K562 (cell line): ENCODE data around the gene DLG4. TPM values are rescaled to one million over a fixed set of nuclear protein-coding genes. Genes with fewer than 3 reads are reported as not detected.

Experiments
- E2F8 ChIP-seq: fragments of 450-650 bp; IDR thresholded peaks from 2 replicates; pipeline ENCODE4 v1.7.1; 2018; ENCODE audit warnings: mild to moderate bottlenecking, low read depth; ENCODE audit not compliant: partially characterized antibody
- ERF ChIP-seq: fragments of 450-650 bp; formaldehyde crosslinking; IDR thresholded peaks from 2 replicates; pipeline ENCODE4 v1.4.0; 2020; ENCODE audit warnings: mild to moderate bottlenecking, mixed read lengths
- HCFC1 ChIP-seq: IDR thresholded peaks from 2 replicates; pipeline ENCODE4 v1.6.1; 2012; ENCODE audit warnings: low read depth, low read length, improper control_type of control experiment
- RBFOX2 ChIP-seq: fragments of 200-400 bp; formaldehyde crosslinking; IDR thresholded peaks from 2 replicates; pipeline ENCODE4 v1.6.1; 2017; ENCODE audit warnings: low read depth, mild to moderate bottlenecking, low read length, moderate library complexity
- RBM17 ChIP-seq: fragments of 200-400 bp; formaldehyde crosslinking; IDR thresholded peaks from 2 replicates; pipeline ENCODE4 v1.6.1; 2017; ENCODE audit warnings: low read depth, mild to moderate bottlenecking, low read length, borderline replicate concordance
- REST ChIP-seq, 2 experiments: fragments of 450-650 bp; formaldehyde crosslinking in 1 of 2; IDR thresholded peaks; 2 replicates each; pipeline versions ENCODE4 v1.4.0 to v1.6.1; 2014 to 2020; ENCODE audit warnings: mild to moderate bottlenecking in 2 of 2, borderline replicate concordance in 1 of 2, low read depth in 1 of 2
- SMARCA5 ChIP-seq: fragments of 450-650 bp; IDR thresholded peaks from 2 replicates; pipeline ENCODE4 v1.6.1; 2016
- SMARCE1 ChIP-seq: fragments of 450-650 bp; IDR thresholded peaks from 2 replicates; pipeline ENCODE4 v1.7.1; 2016; ENCODE audit warnings: mild to moderate bottlenecking
- TCF7L2 ChIP-seq: fragments of 150-350 bp; IDR thresholded peaks from 2 replicates; pipeline ENCODE4 v1.6.1; 2016; ENCODE audit warnings: low read depth, mild to moderate bottlenecking, low read length, moderate library complexity
- ZNF584 ChIP-seq: fragments of 200-800 bp; sonication (Bioruptor generic); IDR thresholded peaks from 2 replicates; pipeline ENCODE4 v1.6.1; 2016; ENCODE audit warnings: low read depth, mild to moderate bottlenecking, missing genetic modification characterization, missing compliant biosample characterization
- ZNF79 ChIP-seq: fragments of 250-450 bp; sonication (Bioruptor Pico); IDR thresholded peaks from 2 replicates; pipeline ENCODE4 v1.4.0; 2020; ENCODE audit warnings: low read depth, mild to moderate bottlenecking, moderate library complexity
- polyA plus RNA-seq, 8 experiments: library from polyadenylated mRNA; depleted of rRNA in 4 of 8; stranded (reverse) in 5 of 8; unstranded in 3 of 8; fragments of >200 nt; fragmentation: Nextera tagmentation in 2 of 8; fragmentation: Illumina TruSeq in 1 of 8; extraction: Ambion mirVana in 2 of 8; extraction: Trizol in 1 of 8; gene quantifications; 2 replicates each; pipeline versions ENCODE4 v1.2.1 to v1.2.3, GENCODE V29; 2011 to 2014; ENCODE audit warnings: inconsistent platforms in 1 of 8, missing spikeins in 1 of 8
- total RNA-seq, 7 experiments: library from RNA; depleted of rRNA in 6 of 7; stranded (reverse); fragments of >200 nt in 6 of 7; fragmentation: Illumina TruSeq in 2 of 7; extraction: Trizol in 2 of 7; gene quantifications; 2 replicates each; pipeline versions ENCODE4 v1.2.1 to v1.2.3, GENCODE V29; 2011 to 2021; ENCODE audit warnings: low replicate concordance in 1 of 7
- TF ChIP-seq, protein P1 (sequence below): fragments of 450-650 bp; formaldehyde crosslinking; IDR thresholded peaks from 2 replicates; pipeline ENCODE4 v1.4.0; 2020; ENCODE audit warnings: mild to moderate bottlenecking

Gene DLG4
- total and polyA plus RNA-seq, 9 of the 15 experiments (the other 6 are each of a cell fraction or from before 2014, with no cell fraction given) = 0.03 to 12.0 (median 4.1) TPM

DNA sequence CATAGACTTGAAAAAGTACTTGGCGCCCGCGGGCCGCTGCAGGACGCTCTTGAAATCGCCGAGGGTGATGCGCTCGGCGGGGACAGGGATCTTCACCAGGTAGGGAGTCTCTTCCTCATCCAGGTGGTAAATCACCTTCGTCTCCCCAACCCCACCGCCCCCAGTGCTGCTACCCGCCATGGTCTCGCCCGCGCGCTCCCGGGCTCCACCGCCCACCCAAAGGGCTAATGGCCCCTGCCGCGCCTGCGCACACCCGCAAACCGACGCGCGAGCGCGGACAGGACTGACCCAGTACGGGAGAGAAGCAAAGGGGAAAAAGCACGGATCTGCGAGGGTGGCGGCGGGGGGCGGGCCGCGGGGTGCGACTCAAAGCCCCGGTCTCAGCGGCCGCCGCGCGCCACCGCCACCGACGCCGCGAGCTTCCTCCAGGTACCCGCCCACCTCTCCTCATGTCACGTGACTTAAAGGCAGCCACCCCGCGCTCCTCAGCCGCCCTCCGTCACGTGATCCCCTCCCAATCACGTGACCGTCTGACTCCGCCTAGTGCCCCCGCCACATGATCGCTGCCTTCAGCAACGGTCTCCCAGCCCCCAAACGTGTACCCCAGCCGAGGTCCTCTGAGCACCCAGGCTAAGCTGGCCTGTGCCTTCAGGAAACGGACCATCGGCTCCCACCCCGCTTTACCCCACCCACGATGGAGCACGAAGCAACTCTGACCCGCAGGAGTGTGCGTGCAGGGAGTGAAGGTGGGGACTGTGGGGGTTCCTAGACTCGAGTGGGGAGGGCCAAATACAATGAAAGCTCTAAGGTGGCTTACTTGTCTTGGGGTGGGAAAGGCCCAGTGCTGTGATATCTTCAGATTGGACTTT lies 14.7 kb upstream of the DLG4 start, which contains the start of gene DVL2 (continued):
- peak; percentile 35 for TF ChIP-seq E2F8
- TF ChIP-seq RBFOX2 = peak; percentile 84
- TF ChIP-seq TCF7L2 = no peak
- no peak for TF ChIP-seq SMARCE1
- TF ChIP-seq HCFC1 = peak; percentile 64
- peak; percentile 96 for TF ChIP-seq ERF (CRISPR knock-in tag)
- TF ChIP-seq ZNF79 (CRISPR knock-in tag) = no peak
- TF ChIP-seq, protein P1, sequence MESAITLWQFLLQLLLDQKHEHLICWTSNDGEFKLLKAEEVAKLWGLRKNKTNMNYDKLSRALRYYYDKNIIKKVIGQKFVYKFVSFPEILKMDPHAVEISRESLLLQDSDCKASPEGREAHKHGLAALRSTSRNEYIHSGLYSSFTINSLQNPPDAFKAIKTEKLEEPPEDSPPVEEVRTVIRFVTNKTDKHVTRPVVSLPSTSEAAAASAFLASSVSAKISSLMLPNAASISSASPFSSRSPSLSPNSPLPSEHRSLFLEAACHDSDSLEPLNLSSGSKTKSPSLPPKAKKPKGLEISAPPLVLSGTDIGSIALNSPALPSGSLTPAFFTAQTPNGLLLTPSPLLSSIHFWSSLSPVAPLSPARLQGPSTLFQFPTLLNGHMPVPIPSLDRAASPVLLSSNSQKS (CRISPR knock-in tag) = no peak
- no peak for TF ChIP-seq SMARCA5
- peak; percentile 98 for TF ChIP-seq REST (IDR thresholded peaks at IDR 0.05; ENCODE audit: borderline replicate concordance)
- peak; percentile 83 for TF ChIP-seq REST (CRISPR knock-in tag; IDR thresholded peaks at IDR 0.05; ENCODE audit: low read depth)
- 0 out of 2 replicates have a peak, but pooled peaks have one; percentile 30 for TF ChIP-seq ZNF584 (CRISPR knock-in tag)
- TF ChIP-seq RBM17 = no peak
